Measurements from ENCODE around the gene REV3L. TPM values are rescaled to one million over a fixed set of nuclear protein-coding genes. Genes with fewer than 3 reads are reported as not detected.

Gene REV3L
- total and polyA plus RNA-seq, 2 of the 8 experiments (the other 6 are each of a cell fraction or from before 2014, with no cell fraction given) = 2.1 to 6.6 TPM

- Histone ChIP-seq H3K27ac (ENCODE audit: low read depth, low read length) (no peak overlapping the region), H3K36me3 (ENCODE audit: control insufficient read depth in 2 of 4, insufficient read depth in 4 of 4, low read length in 3 of 4) (no peaks in the 10 kb centered on the region), H4K91ac (replicated peaks; ENCODE audit: insufficient read length, low read length) (no peak overlapping the region), H3K4me2 (ENCODE audit: insufficient read depth in 1 of 2, low read depth in 2 of 2, low read length in 2 of 2) (no peak overlapping the region), H3K23me2 (ENCODE audit: low read depth, low read length) (no peaks in the 10 kb centered on the region; the same call in 1 of the 2 replicates), H3K27me3 (replicated peaks in 1 of 4; ENCODE audit: control insufficient read depth in 3 of 4, extremely low read depth in 1 of 4, insufficient read depth in 3 of 4, low read length in 3 of 4) (no peaks in the 10 kb centered on the region), H2BK120ac (replicated peaks; ENCODE audit: low read depth, low read length) (no peak overlapping the region), H2AK5ac (ENCODE audit: low read depth, low read length) (no peak overlapping the region), H2AFZ (ENCODE audit: low read length) (no peak overlapping the region), H3K18ac (ENCODE audit: extremely low read depth, low read length) (no peak overlapping the region), H3K4me3 (ENCODE audit: extremely low read depth in 1 of 4, insufficient read depth in 2 of 4, low read depth in 3 of 4, low read length in 4 of 4) (no peak overlapping the region), H4K20me1 (replicated peaks in 1 of 2; ENCODE audit: control insufficient read depth in 1 of 2, insufficient read depth in 2 of 2, low read length in 2 of 2) (peaks cover 3% of the 10 kb centered on the region in 2 experiments), H3K4ac (replicated peaks; ENCODE audit: insufficient read length, low read depth, low read length) (no peak overlapping the region), H3K9me3 (ENCODE audit: insufficient read depth in 2 of 2, low read depth in 1 of 2, low read length in 1 of 2) (no peaks in the 10 kb centered on the region), H3K56ac (replicated peaks; ENCODE audit: insufficient read length, low read depth, low read length) (no peak overlapping the region), H2BK5ac (ENCODE audit: low read depth, low read length) (no peak overlapping the region), H3K9ac (replicated peaks in 1 of 4; ENCODE audit: extremely low read depth in 1 of 4, low read depth in 3 of 4, low read length in 3 of 4) (no peak overlapping the region), H3K79me1 (ENCODE audit: low read depth, low read length) (no peaks in the 10 kb centered on the region), H4K8ac (ENCODE audit: extremely low read depth, insufficient read depth, low read length) (no peak overlapping the region), H2BK20ac (ENCODE audit: low read length) (no peak overlapping the region), H4K5ac (ENCODE audit: insufficient read length, low read depth, low read length) (no peak overlapping the region), H2BK15ac (ENCODE audit: low read length) (no peak overlapping the region), H3K14ac (ENCODE audit: insufficient read length) (no peak overlapping the region), H3K23ac (ENCODE audit: insufficient read length) (no peak overlapping the region), H3K4me1 (replicated peaks in 1 of 4; ENCODE audit: control insufficient read depth in 3 of 4, insufficient read depth in 4 of 4, low read length in 3 of 4) (peaks cover 0 to 3% (median 0%) of the 10 kb centered on the region in 4 experiments; a peak in 1 of 7 replicates), H2BK12ac (ENCODE audit: low read depth, low read length) (no peak overlapping the region), H3K79me2 (ENCODE audit: control insufficient read depth in 1 of 2, insufficient read depth in 2 of 2, low read length in 2 of 2) (no peaks in the 10 kb centered on the region)
- DNase-seq (ENCODE audit: low read depth in 1 of 2, low spot score in 2 of 2) (no peak), FAIRE-seq (no peak)
- ChIA-PET CTCF (ENCODE audit: partially characterized antibody) (no interaction called here), POLR2A (ENCODE audit: partially characterized antibody) (no interaction called here)
- TF ChIP-seq BRCA1 (IDR thresholded peaks at IDR 0.05; ENCODE audit: low read depth, low read length) (no peak), GTF2F1 (IDR thresholded peaks at IDR 0.05; ENCODE audit: borderline replicate concordance, low read depth, low read length) (no peak), EP300 (IDR thresholded peaks at IDR 0.05; ENCODE audit: borderline replicate concordance in 1 of 2, low read depth in 2 of 2, low read length in 2 of 2) (no peak), CREB1 (IDR thresholded peaks at IDR 0.05) (no peak), ATF2 (IDR thresholded peaks at IDR 0.05; ENCODE audit: low read length) (no peak), CBX5 (IDR thresholded peaks at IDR 0.05; ENCODE audit: low read depth, low read length) (no peak), PHF8 (conservative IDR thresholded peaks at IDR 0.05; ENCODE audit: low read depth, low read length) (no peak), SP2 (IDR thresholded peaks at IDR 0.05; ENCODE audit: low read length) (no peak), CHD1 (IDR thresholded peaks at IDR 0.05; ENCODE audit: low read depth, low read length) (no peak), SP1 (IDR thresholded peaks at IDR 0.05; ENCODE audit: low read depth, low read length) (no peak), JUN (IDR thresholded peaks at IDR 0.05; ENCODE audit: low read depth, low read length) (no peak)
Measured at GRCh38 chr6:111416529-111416928, 66.5 kb downstream of the REV3L start.

Data from H1 (cell line).